Gastroesophageal sphincter (tissue), 4 donors: ENCODE data around the gene CDC5L. TPM values are rescaled to one million over a fixed set of nuclear protein-coding genes. Genes with fewer than 3 reads are reported as not detected.

Experiments used
- ATAC-seq: fragments of 150-250 bp; one replicate; pipeline ENCODE4 v1.9.1; 2016; ENCODE audit warnings: mild to moderate bottlenecking, moderate library complexity
- H3K27ac ChIP-seq, 4 donors: fragments of 200-600 bp; sonication (generic) in 3 of 4; 1 replicate in 3 of 4; 2 replicates in 1 of 4; pipeline ENCODE4 v1.5.1; 2016 to 2019
- H3K27me3 ChIP-seq: fragments of 200-600 bp; sonication (generic); one replicate; pipeline ENCODE4 v1.5.1; 2019
- H3K36me3 ChIP-seq, 2 donors: fragments of 200-600 bp; sonication (generic); one replicate each; pipeline ENCODE4 v1.5.1; 2019; ENCODE audit warnings: control low read depth in 1 of 2
- H3K4me1 ChIP-seq, 3 donors: fragments of 200-600 bp; sonication (generic); 1 replicate in 2 of 3; 2 replicates in 1 of 3; pipeline ENCODE4 v1.5.1; 2016 to 2019; ENCODE audit warnings: control low read depth in 2 of 3
- H3K4me3 ChIP-seq, 2 donors: fragments of 200-600 bp; sonication (generic); one replicate each; pipeline ENCODE4 v1.5.1; 2019; ENCODE audit warnings: mild to moderate bottlenecking in 1 of 2, moderate library complexity in 1 of 2
- H3K9me3 ChIP-seq, 3 donors: fragments of 200-600 bp; sonication (generic); one replicate each; pipeline ENCODE4 v1.5.1; 2017 to 2019; ENCODE audit warnings: control low read depth in 2 of 3
- CTCF ChIP-seq, 4 experiments: fragments of 200-600 bp in 2 of 4; fragments of 450-650 bp in 2 of 4; sonication (generic) in 1 of 4; IDR thresholded peaks; one replicate each; pipeline ENCODE4 v1.5.1; 2017 to 2019; ENCODE audit warnings: antibody characterized with exemption in 4 of 4, mild to moderate bottlenecking in 2 of 4, moderate library complexity in 2 of 4
- EP300 ChIP-seq: sonication (generic); formaldehyde crosslinking; IDR thresholded peaks from one replicate; pipeline ENCODE4 v1.6.1; 2017; ENCODE audit warnings: antibody characterized with exemption, mild to moderate bottlenecking
- POLR2A ChIP-seq, 2 donors: fragments of 450-650 bp; IDR thresholded peaks; one replicate each; pipeline ENCODE4 v1.6.1; 2017; ENCODE audit warnings: antibody characterized with exemption in 2 of 2, mild to moderate bottlenecking in 2 of 2, moderate library complexity in 1 of 2
- POLR2AphosphoS5 ChIP-seq: sonication (generic); formaldehyde crosslinking; IDR thresholded peaks from one replicate; pipeline ENCODE4 v1.6.1; 2017; ENCODE audit warnings: antibody characterized with exemption
- WGBS, 2 donors: methylation state at CpG; one replicate each; pipeline ENCODE4 v1.1.5; 2018; ENCODE audit warnings: low coverage in 1 of 2; 5-methylcytosine and 5-hydroxymethylcytosine counted together
- total RNA-seq, 4 donors: library from RNA; depleted of rRNA; stranded (reverse); fragments of >200 nt; gene quantifications; one replicate each; pipeline ENCODE4 v1.1.0, GENCODE V29; 2016

CDC5L gene
- total RNA-seq, 4 donors from 2014 or later: 23.3 to 32.1 (median 28.5) TPM

DNA sequence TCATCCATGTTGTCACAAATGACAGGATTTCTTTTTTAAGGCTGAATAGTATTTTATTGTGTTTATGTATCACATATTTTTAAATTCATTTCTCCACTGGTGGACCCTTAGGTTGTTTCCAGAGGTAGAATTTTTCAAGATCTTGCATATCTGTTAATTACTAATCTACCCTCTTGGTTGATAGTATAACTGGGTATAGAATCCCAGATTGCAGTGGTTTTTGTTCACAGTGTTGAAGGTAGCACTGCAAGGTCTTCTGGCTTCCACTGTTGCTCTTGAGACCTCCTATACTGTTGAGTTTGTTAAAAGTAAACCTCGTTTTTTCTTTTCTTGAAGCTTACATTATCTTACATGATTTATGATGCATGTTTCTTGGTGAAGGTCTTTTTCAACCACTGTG, 22.9 kb downstream of the CDC5L start:
- no peak for TF ChIP-seq POLR2A (IDR thresholded peaks at IDR 0.05)
- no peak for TF ChIP-seq POLR2AphosphoS5
- no peak for TF ChIP-seq CTCF (IDR thresholded peaks at IDR 0.05)
- TF ChIP-seq EP300: no peak
- ATAC-seq: no peak
- 73 to 85% methylated on average over 1 of the region's 1 CpG for WGBS, 2 donors
- Histone ChIP-seq H3K36me3 (peaks cover 0 to 86% of the 10 kb centered on the region in 2 donors), H3K27me3 (no peaks in the 10 kb centered on the region), H3K4me1 (no peaks in the 10 kb centered on the region), H3K9me3 (no peaks in the 10 kb centered on the region), H3K4me3 (no peak overlapping the region), H3K27ac (no peak overlapping the region)

GRCh38 chr6:44411141-44411540, 23.6 kb downstream of the CDC5L start:
- no peak for ATAC-seq

DNA sequence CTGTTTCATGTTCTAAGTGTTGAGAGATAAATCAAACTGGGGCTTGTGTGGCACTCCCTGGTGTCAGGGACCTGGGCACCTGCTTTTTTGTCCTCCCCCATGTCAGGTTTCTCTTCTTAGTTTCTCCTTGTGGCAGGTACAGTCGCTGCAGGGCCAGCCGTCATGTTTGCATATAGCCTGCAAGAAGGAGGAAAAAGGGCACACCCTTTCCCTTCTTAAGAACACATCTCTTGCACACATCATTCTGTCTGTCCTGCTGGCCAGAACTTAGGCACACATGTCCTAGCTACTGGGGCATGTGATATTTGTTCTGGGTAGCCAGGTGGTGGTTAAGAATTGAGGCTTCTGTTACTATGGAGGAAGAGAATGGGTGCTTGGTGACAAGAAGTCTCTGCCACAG, 27.9 kb downstream of the CDC5L start:
- TF ChIP-seq POLR2A (IDR thresholded peaks at IDR 0.05) (no peak), EP300 (no peak), POLR2AphosphoS5 (no peak), CTCF (IDR thresholded peaks at IDR 0.05) (no peak)
- Histone ChIP-seq H3K27me3 (no peaks in the 10 kb centered on the region), H3K4me3 (no peak overlapping the region), H3K4me1 (peaks cover 0 to 8% (median 0%) of the 10 kb centered on the region in 3 donors), H3K27ac (no peak overlapping the region), H3K36me3 (peaks cover 0 to 76% of the 10 kb centered on the region in 2 donors), H3K9me3 (no peaks in the 10 kb centered on the region)
- no peak for ATAC-seq
- WGBS, 2 donors: 89 to 100% methylated on average over 1 to 2 of the region's 2 CpGs

More at GRCh38 chr6:44411141-44411540, 23.6 kb downstream of the CDC5L start:
- H3K9me3 ChIP-seq: no peaks in the 10 kb centered on the region
- no peak overlapping the region for H3K27ac ChIP-seq
- H3K36me3 ChIP-seq: peaks cover 0 to 87% of the 10 kb centered on the region in 2 donors
- peaks cover 0 to 3% (median 0%) of the 10 kb centered on the region in 3 donors for H3K4me1 ChIP-seq
- no peak overlapping the region for H3K4me3 ChIP-seq
- 86% methylated on average over 1 of the region's 1 CpG; no CpG with 5 or more reads in 1 of the 2 donors for WGBS, 2 donors
- H3K27me3 ChIP-seq: no peaks in the 10 kb centered on the region
- TF ChIP-seq EP300: no peak
- TF ChIP-seq POLR2A (IDR thresholded peaks at IDR 0.05): no peak
- TF ChIP-seq CTCF (IDR thresholded peaks at IDR 0.05): no peak
- TF ChIP-seq POLR2AphosphoS5: no peak

GRCh38 chr6:44415873-44416502, 28.5 kb downstream of the CDC5L start:
- H3K36me3 ChIP-seq: peaks cover 0 to 76% of the 10 kb centered on the region in 2 donors
- WGBS, 2 donors: 92 to 100% methylated on average over 1 of the region's 1 CpG
- H3K4me3 ChIP-seq: no peak overlapping the region
- H3K27ac ChIP-seq: no peak overlapping the region
- no peak for ATAC-seq
- H3K27me3 ChIP-seq: no peaks in the 10 kb centered on the region
- no peaks in the 10 kb centered on the region for H3K9me3 ChIP-seq
- peaks cover 0 to 8% (median 0%) of the 10 kb centered on the region in 3 donors for H3K4me1 ChIP-seq
- TF ChIP-seq CTCF (IDR thresholded peaks at IDR 0.05): no peak
- TF ChIP-seq POLR2AphosphoS5: no peak
- TF ChIP-seq EP300: no peak
- TF ChIP-seq POLR2A (IDR thresholded peaks at IDR 0.05): no peak

GRCh38 chr6:44422531-44422930, 35.0 kb downstream of the CDC5L start:
- no peak overlapping the region for H3K27ac ChIP-seq
- H3K4me3 ChIP-seq: no peak overlapping the region
- peaks cover 4 to 89% of the 10 kb centered on the region in 2 donors for H3K36me3 ChIP-seq
- no peaks in the 10 kb centered on the region for H3K27me3 ChIP-seq
- ATAC-seq: no peak
- no peaks in the 10 kb centered on the region for H3K9me3 ChIP-seq
- TF ChIP-seq CTCF (IDR thresholded peaks at IDR 0.05) (no peak), POLR2A (IDR thresholded peaks at IDR 0.05) (no peak), EP300 (no peak), POLR2AphosphoS5 (no peak)
- no peaks in the 10 kb centered on the region for H3K4me1 ChIP-seq
- WGBS, 2 donors: 83 to 89% methylated on average over 3 to 5 of the region's 5 CpGs
